MCF 10A (cell line): ENCODE results near the gene FCHSD2. TPM values are rescaled to one million over a fixed set of nuclear protein-coding genes. Genes with fewer than 3 reads are reported as not detected.

Experiments used
- BruUV-seq: library from RNA; stranded (reverse); fragments of 400-500 nt; replicated peaks from 2 replicates; lab custom pipeline; 2021; lab: Mats Ljungman, UMichigan
- CTCF ChIA-PET: fragments of 300-600 bp; sonication (Branson Sonifier 250); formaldehyde crosslinking; extraction: SDS; loops from one replicate; lab custom pipeline; 2021; ENCODE audit warnings: antibody characterized with exemption, inconsistent platforms; lab: Yijun Ruan, JAX
- POLR2A ChIA-PET: fragments of 300-600, 350-650 bp; sonication (Branson Sonifier 250); formaldehyde crosslinking; extraction: SDS; loops from one replicate; lab custom pipeline; 2020; ENCODE audit warnings: antibody characterized with exemption, inconsistent platforms; lab: Yijun Ruan, JAX
- DNase-seq: peaks from one replicate; pipeline ENCODE4 v3.0.0-alpha.2; 2018; ENCODE audit not compliant: unreplicated experiment
- H3K27ac Mint-ChIP-seq: one replicate; pipeline ENCODE4 v1.8.0; 2022; ENCODE audit warnings: mild to moderate bottlenecking, low read depth, mixed read lengths; ENCODE audit not compliant: unreplicated experiment
- H3K27me3 Mint-ChIP-seq: one replicate; pipeline ENCODE4 v1.8.0; 2022; ENCODE audit warnings: mixed read lengths; ENCODE audit not compliant: insufficient read depth, unreplicated experiment
- H3K36me3 Mint-ChIP-seq: one replicate; pipeline ENCODE4 v1.8.0; 2022; ENCODE audit warnings: mild to moderate bottlenecking, moderate library complexity, mixed read lengths; ENCODE audit not compliant: insufficient read depth, unreplicated experiment
- H3K4me1 Mint-ChIP-seq: one replicate; pipeline ENCODE4 v1.8.0; 2022; ENCODE audit warnings: mixed read lengths; ENCODE audit not compliant: insufficient read depth, unreplicated experiment
- H3K4me3 Mint-ChIP-seq: one replicate; pipeline ENCODE4 v1.8.0; 2022; ENCODE audit warnings: mild to moderate bottlenecking, moderate library complexity, mixed read lengths; ENCODE audit not compliant: unreplicated experiment
- H3K9me3 Mint-ChIP-seq: one replicate; pipeline ENCODE4 v1.8.0; 2022; ENCODE audit warnings: mixed read lengths; ENCODE audit not compliant: unreplicated experiment
- intact Hi-C: fragments of 100-400 bp; cut with micrococcal nuclease; formaldehyde crosslinking; loops from 2 replicates; pipeline ENCODE4 v1.14.1; 2022
- total RNA-seq: library from RNA; stranded (reverse); gene quantifications from 2 replicates; pipeline ENCODE4 v1.2.3, GENCODE V29; 2022
- TF ChIP-seq, protein P1 (sequence below): fragments of 200-600 bp; IDR thresholded peaks from one replicate; pipeline ENCODE4 v1.8.0; 2022; ENCODE audit warnings: antibody characterized with exemption, mild to moderate bottlenecking; ENCODE audit not compliant: unreplicated experiment

FCHSD2 gene
- total RNA-seq, 1 experiment from 2014 or later: 12.8 TPM

- DNase-seq: no peak
- Mint-ChIP-seq H3K4me3 (no peak overlapping the region), H3K4me1 (no peaks in the 10 kb centered on the region), H3K9me3 (no peaks in the 10 kb centered on the region), H3K36me3 (no peaks in the 10 kb centered on the region), H3K27ac (no peak overlapping the region), H3K27me3 (no peaks in the 10 kb centered on the region)
- TF ChIP-seq, protein P1, sequence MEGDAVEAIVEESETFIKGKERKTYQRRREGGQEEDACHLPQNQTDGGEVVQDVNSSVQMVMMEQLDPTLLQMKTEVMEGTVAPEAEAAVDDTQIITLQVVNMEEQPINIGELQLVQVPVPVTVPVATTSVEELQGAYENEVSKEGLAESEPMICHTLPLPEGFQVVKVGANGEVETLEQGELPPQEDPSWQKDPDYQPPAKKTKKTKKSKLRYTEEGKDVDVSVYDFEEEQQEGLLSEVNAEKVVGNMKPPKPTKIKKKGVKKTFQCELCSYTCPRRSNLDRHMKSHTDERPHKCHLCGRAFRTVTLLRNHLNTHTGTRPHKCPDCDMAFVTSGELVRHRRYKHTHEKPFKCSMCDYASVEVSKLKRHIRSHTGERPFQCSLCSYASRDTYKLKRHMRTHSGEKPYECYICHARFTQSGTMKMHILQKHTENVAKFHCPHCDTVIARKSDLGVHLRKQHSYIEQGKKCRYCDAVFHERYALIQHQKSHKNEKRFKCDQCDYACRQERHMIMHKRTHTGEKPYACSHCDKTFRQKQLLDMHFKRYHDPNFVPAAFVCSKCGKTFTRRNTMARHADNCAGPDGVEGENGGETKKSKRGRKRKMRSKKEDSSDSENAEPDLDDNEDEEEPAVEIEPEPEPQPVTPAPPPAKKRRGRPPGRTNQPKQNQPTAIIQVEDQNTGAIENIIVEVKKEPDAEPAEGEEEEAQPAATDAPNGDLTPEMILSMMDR: no peak
- BruUV-seq: no TSS peak
- intact Hi-C loops: no loop called here
- ChIA-PET CTCF (interaction anchor here (0.6 to 1.3 kb wide), 5 partner anchors 16 to 327 kb away, joined by 3 to 5 read pairs (median 4); partner anchors contain the start of gene FCHSD2), POLR2A (interaction anchor here (0.8 kb wide), 1 partner anchor 318 kb away, joined by 4 read pairs; no protein-coding TSS in a partner anchor)
Observed at GRCh38 chr11:73158356-73159051, 16.4 kb upstream of the FCHSD2 start.

- DNase-seq: peak; percentile 18
- H3K9me3 Mint-ChIP-seq: no peaks in the 10 kb centered on the region
- CTCF ChIA-PET: interaction anchor here (0.5 to 1.4 kb wide), 7 partner anchors 15 to 433 kb away, joined by 3 to 8 read pairs (median 4); partner anchors contain the start of gene FCHSD2
- POLR2A ChIA-PET: interaction anchor here (0.8 to 1.0 kb wide), 2 partner anchors 31 to 317 kb away, joined by 3 to 4 read pairs; no protein-coding TSS in a partner anchor
- no peaks in the 10 kb centered on the region for H3K36me3 Mint-ChIP-seq
- no peak overlapping the region for H3K27ac Mint-ChIP-seq
- H3K4me3 Mint-ChIP-seq: no peak overlapping the region
- TF ChIP-seq, protein P1: no peak
- H3K27me3 Mint-ChIP-seq: no peaks in the 10 kb centered on the region
- H3K4me1 Mint-ChIP-seq: no peaks in the 10 kb centered on the region
- BruUV-seq: no TSS peak
- intact Hi-C loops: no loop called here
Observed at GRCh38 chr11:73157101-73158010, 15.2 kb upstream of the FCHSD2 start.

- ChIA-PET CTCF (interaction anchor here (0.5 to 1.4 kb wide), 3 partner anchors 21 to 433 kb away, joined by 3 to 8 read pairs (median 6); no protein-coding TSS in a partner anchor), POLR2A (interaction anchor here (1.0 kb wide), 1 partner anchor 30 kb away, joined by 3 read pairs; no protein-coding TSS in a partner anchor)
- Mint-ChIP-seq H3K27ac (no peak overlapping the region), H3K4me3 (no peak overlapping the region), H3K9me3 (no peaks in the 10 kb centered on the region), H3K36me3 (no peaks in the 10 kb centered on the region), H3K27me3 (no peaks in the 10 kb centered on the region), H3K4me1 (no peaks in the 10 kb centered on the region)
- TF ChIP-seq, protein P1: no peak
- intact Hi-C loops: no loop called here
- DNase-seq: no peak
- no TSS peak for BruUV-seq
Observed at GRCh38 chr11:73156686-73157085, 14.6 kb upstream of the FCHSD2 start.

GRCh38 chr11:73156114-73156513, 14.0 kb upstream of the FCHSD2 start:
- Mint-ChIP-seq H3K4me3 (no peak overlapping the region), H3K9me3 (no peaks in the 10 kb centered on the region), H3K36me3 (no peaks in the 10 kb centered on the region), H3K4me1 (no peaks in the 10 kb centered on the region), H3K27ac (no peak overlapping the region), H3K27me3 (no peaks in the 10 kb centered on the region)
- ChIA-PET POLR2A (no interaction called here), CTCF (interaction anchor here (1.0 kb wide), 1 partner anchor 231 kb away, joined by 8 read pairs; no protein-coding TSS in a partner anchor)
- BruUV-seq: no TSS peak
- intact Hi-C loops: no loop called here
- TF ChIP-seq, protein P1: no peak
- DNase-seq: no peak
